ENCODE data around the gene SIMC1. TPM values are rescaled to one million over a fixed set of nuclear protein-coding genes. Genes with fewer than 3 reads are reported as not detected.
"Not testable (repeated sequence)": the region's sequence is repeated elsewhere in the genome, so short reads cannot be mapped to it uniquely, and the experiment has no call there.

Gene SIMC1
- total and polyA plus RNA-seq, 2 donors (not counting 3 experiments of a cell fraction or from before 2014, with no cell fraction given) = 9.0 to 16.2 TPM

DNA sequence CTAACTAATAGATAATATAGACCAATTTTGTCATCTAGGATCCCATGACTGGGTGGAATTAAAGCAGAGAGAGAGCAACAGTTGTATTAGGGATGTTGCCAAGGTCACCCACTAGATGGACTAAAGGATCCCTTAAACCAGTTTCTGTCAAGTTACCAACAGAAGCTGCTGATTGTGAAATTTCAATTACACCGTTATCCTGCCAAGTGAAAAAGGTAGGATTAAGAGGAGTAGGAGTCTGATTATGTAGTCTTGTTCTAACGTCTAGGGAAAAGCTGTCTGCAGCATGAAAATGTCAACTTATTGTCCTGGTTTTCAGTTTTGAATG lies 15.8 kb downstream of the SIMC1 start:
- H3K4me3 ChIP-seq (replicated peaks in 1 of 3; ENCODE audit: insufficient read depth in 1 of 3, low read depth in 1 of 3, low read length in 3 of 3); FAIRE-seq; H3K27me3 ChIP-seq (ENCODE audit: control insufficient read depth in 2 of 2, insufficient read depth in 2 of 2, low read length in 2 of 2); dilution Hi-C loops (cut with MboI; ENCODE audit: extremely low pct_ligation_motif_present, low sequenced_read_pairs); H4K20me1 ChIP-seq (replicated peaks; ENCODE audit: control insufficient read depth, extremely low read depth, insufficient read depth, low read length); POLR2A ChIA-PET; H3K4me2 ChIP-seq (ENCODE audit: insufficient read depth, low read length); H3K79me2 ChIP-seq (ENCODE audit: control insufficient read depth, insufficient read depth, low read length); intact Hi-C loops (cut with micrococcal nuclease); H3K36me3 ChIP-seq (ENCODE audit: control insufficient read depth in 2 of 2, extremely low read depth in 1 of 2, insufficient read depth in 2 of 2, low read length in 2 of 2); H3K9ac ChIP-seq (replicated peaks; ENCODE audit: extremely low read depth, insufficient read depth, low read length); H2AFZ ChIP-seq (ENCODE audit: low read depth, low read length); H3K9me1 ChIP-seq (replicated peaks; ENCODE audit: control insufficient read depth, extremely low read depth, insufficient read depth, low read length); H3K4me1 ChIP-seq (ENCODE audit: control insufficient read depth, extremely low read depth, insufficient read depth, low read length); H3K9me3 ChIP-seq (replicated peaks; ENCODE audit: control insufficient read depth, insufficient read depth, low read length); CTCF ChIA-PET; DNase-seq (ENCODE audit: low read depth, low spot score); BruUV-seq (replicated peaks); H3K27ac ChIP-seq (ENCODE audit: insufficient read depth, low read depth, low read length): not testable (repeated sequence)

DNA sequence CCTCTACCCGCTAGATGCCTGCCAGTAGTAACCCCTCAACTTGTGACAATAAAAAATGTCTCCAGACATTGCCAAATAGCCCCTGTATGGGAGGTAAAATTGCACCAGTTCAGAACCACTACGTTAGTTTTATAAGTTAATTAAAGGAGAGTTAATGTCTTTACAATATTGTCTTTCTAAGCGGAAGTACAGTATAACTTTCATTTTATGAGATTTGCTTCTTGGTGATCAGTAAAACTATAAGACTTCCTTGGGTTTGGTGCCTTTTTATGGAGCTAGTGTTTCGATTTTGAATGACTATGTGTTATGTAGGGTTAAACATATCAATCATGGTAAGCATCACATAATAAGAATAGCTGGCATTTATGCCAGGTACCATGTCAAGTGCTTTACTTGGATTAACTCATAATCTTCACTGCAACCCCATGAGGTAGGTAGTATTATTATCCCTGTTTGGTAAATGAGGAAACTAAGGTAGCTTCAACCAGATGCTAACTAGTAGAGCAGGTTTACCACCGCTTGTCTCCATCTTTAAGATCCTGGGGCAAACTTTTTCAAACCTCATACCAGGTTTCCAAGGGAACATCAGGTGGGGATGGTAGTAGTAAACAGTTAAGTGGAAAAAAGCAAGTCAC lies 19.8 kb downstream of the SIMC1 start:
- POLR2A ChIA-PET; H3K4me3 ChIP-seq (replicated peaks in 1 of 3; ENCODE audit: insufficient read depth in 1 of 3, low read depth in 1 of 3, low read length in 3 of 3): not testable (repeated sequence)

DNA sequence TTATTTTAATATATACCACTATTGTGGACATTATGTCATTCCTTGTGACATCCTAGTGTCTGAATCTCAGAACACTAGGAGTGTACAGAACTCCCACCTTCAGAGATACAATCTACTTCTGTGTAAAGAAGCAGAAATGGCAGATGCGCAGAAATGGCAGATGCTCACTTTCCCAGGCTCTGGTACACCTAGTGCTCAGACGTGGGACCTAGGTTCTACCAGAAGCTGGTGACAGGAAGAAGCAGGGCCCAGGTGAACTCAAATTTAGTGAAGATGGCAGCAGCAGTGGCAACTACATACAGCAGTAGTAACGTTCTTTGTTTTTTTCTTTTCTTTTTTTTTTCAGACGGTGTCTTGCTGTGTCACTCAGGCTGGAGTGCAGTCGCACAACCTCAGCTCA lies 22.5 kb downstream of the SIMC1 start:
- H3K79me2 ChIP-seq (ENCODE audit: control insufficient read depth, insufficient read depth, low read length); H3K27me3 ChIP-seq (ENCODE audit: control insufficient read depth in 2 of 2, insufficient read depth in 2 of 2, low read length in 2 of 2); dilution Hi-C loops (cut with MboI; ENCODE audit: extremely low pct_ligation_motif_present, low sequenced_read_pairs); H3K9me1 ChIP-seq (replicated peaks; ENCODE audit: control insufficient read depth, extremely low read depth, insufficient read depth, low read length); H3K4me1 ChIP-seq (ENCODE audit: control insufficient read depth, extremely low read depth, insufficient read depth, low read length); BruUV-seq (replicated peaks); H4K20me1 ChIP-seq (replicated peaks; ENCODE audit: control insufficient read depth, extremely low read depth, insufficient read depth, low read length); H3K9me3 ChIP-seq (replicated peaks; ENCODE audit: control insufficient read depth, insufficient read depth, low read length); DNase-seq (ENCODE audit: low read depth, low spot score); H2AFZ ChIP-seq (ENCODE audit: low read depth, low read length); H3K4me3 ChIP-seq (replicated peaks in 1 of 3; ENCODE audit: insufficient read depth in 1 of 3, low read depth in 1 of 3, low read length in 3 of 3); intact Hi-C loops (cut with micrococcal nuclease); H3K4me2 ChIP-seq (ENCODE audit: insufficient read depth, low read length); FAIRE-seq; POLR2A ChIA-PET; H3K36me3 ChIP-seq (ENCODE audit: control insufficient read depth in 2 of 2, extremely low read depth in 1 of 2, insufficient read depth in 2 of 2, low read length in 2 of 2); CTCF ChIA-PET; H3K9ac ChIP-seq (replicated peaks; ENCODE audit: extremely low read depth, insufficient read depth, low read length); H3K27ac ChIP-seq (ENCODE audit: insufficient read depth, low read depth, low read length): not testable (repeated sequence)

More for the DNA sequence above, 19.8 kb downstream of the SIMC1 start:
- H3K4me2 ChIP-seq (ENCODE audit: insufficient read depth, low read length); H3K27me3 ChIP-seq (ENCODE audit: control insufficient read depth in 2 of 2, insufficient read depth in 2 of 2, low read length in 2 of 2); CTCF ChIA-PET; H2AFZ ChIP-seq (ENCODE audit: low read depth, low read length); BruUV-seq (replicated peaks); H3K9ac ChIP-seq (replicated peaks; ENCODE audit: extremely low read depth, insufficient read depth, low read length); H3K4me1 ChIP-seq (ENCODE audit: control insufficient read depth, extremely low read depth, insufficient read depth, low read length); H3K9me3 ChIP-seq (replicated peaks; ENCODE audit: control insufficient read depth, insufficient read depth, low read length); FAIRE-seq; dilution Hi-C loops (cut with MboI; ENCODE audit: extremely low pct_ligation_motif_present, low sequenced_read_pairs); H3K9me1 ChIP-seq (replicated peaks; ENCODE audit: control insufficient read depth, extremely low read depth, insufficient read depth, low read length); H3K27ac ChIP-seq (ENCODE audit: insufficient read depth, low read depth, low read length); DNase-seq (ENCODE audit: low read depth, low spot score); H4K20me1 ChIP-seq (replicated peaks; ENCODE audit: control insufficient read depth, extremely low read depth, insufficient read depth, low read length); intact Hi-C loops (cut with micrococcal nuclease); H3K36me3 ChIP-seq (ENCODE audit: control insufficient read depth in 2 of 2, extremely low read depth in 1 of 2, insufficient read depth in 2 of 2, low read length in 2 of 2); H3K79me2 ChIP-seq (ENCODE audit: control insufficient read depth, insufficient read depth, low read length): not testable (repeated sequence)

DNA sequence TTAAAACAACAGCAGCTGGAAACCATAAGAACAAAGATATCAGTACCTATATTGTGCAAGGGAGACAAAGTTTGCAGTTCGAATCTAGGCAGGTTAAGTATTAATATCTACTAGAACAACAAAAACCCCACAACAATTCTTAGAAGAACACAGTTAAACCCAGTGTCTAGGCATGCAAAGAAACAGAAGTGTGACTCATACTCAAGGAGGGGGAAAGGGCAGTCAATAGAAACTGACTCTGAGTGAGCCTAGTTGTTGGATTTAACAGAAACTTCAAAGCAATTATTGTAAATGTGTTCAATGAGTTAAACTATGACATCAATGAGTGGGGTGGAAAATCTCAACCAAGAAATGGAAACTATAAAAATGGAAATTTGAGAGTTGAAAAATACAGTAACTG lies 28.2 kb downstream of the SIMC1 start:
- H3K4me2 ChIP-seq (ENCODE audit: insufficient read depth, low read length); H3K4me1 ChIP-seq (ENCODE audit: control insufficient read depth, extremely low read depth, insufficient read depth, low read length); H3K27ac ChIP-seq (ENCODE audit: insufficient read depth, low read depth, low read length); DNase-seq (ENCODE audit: low read depth, low spot score); CTCF ChIA-PET; H3K36me3 ChIP-seq (ENCODE audit: control insufficient read depth in 2 of 2, extremely low read depth in 1 of 2, insufficient read depth in 2 of 2, low read length in 2 of 2); H3K9ac ChIP-seq (replicated peaks; ENCODE audit: extremely low read depth, insufficient read depth, low read length); FAIRE-seq; H3K4me3 ChIP-seq (replicated peaks in 1 of 3; ENCODE audit: insufficient read depth in 1 of 3, low read depth in 1 of 3, low read length in 3 of 3); H4K20me1 ChIP-seq (replicated peaks; ENCODE audit: control insufficient read depth, extremely low read depth, insufficient read depth, low read length); BruUV-seq (replicated peaks); POLR2A ChIA-PET; dilution Hi-C loops (cut with MboI; ENCODE audit: extremely low pct_ligation_motif_present, low sequenced_read_pairs); intact Hi-C loops (cut with micrococcal nuclease); H3K79me2 ChIP-seq (ENCODE audit: control insufficient read depth, insufficient read depth, low read length); H2AFZ ChIP-seq (ENCODE audit: low read depth, low read length); H3K27me3 ChIP-seq (ENCODE audit: control insufficient read depth in 2 of 2, insufficient read depth in 2 of 2, low read length in 2 of 2); H3K9me1 ChIP-seq (replicated peaks; ENCODE audit: control insufficient read depth, extremely low read depth, insufficient read depth, low read length); H3K9me3 ChIP-seq (replicated peaks; ENCODE audit: control insufficient read depth, insufficient read depth, low read length): not testable (repeated sequence)

All from endothelial cell of umbilical vein (primary cell).